Activated T-helper 1 cell treated with Interleukin-2 at 50 U/mL for 16 hours (primary cell): ENCODE measurements around the gene ZBTB22.
"Not testable (repeated sequence)": the region's sequence is repeated elsewhere in the genome, so short reads cannot be mapped to it uniquely, and the experiment has no call there.

Experiments
- DNase-seq: peaks from one replicate; pipeline ENCODE4 v3.0.0-alpha.2; 2020; ENCODE audit warnings: low read depth

The ZBTB22 gene

GRCh38 chr6:33278392-33278741 lies 39.2 kb downstream of the ZBTB22 start:
- no peak for DNase-seq

- no peak for DNase-seq
Observed at GRCh38 chr6:33277663-33278391, 39.7 kb downstream of the ZBTB22 start.

- peak; percentile 62 for DNase-seq
Observed at GRCh38 chr6:33276864-33277662, 40.5 kb downstream of the ZBTB22 start, which contains the start of gene B3GALT4. Gene B3GALT4, plus strand, starts transcription at chr6:33277123. Its CDS starts 297 bp downstream, at chr6:33277420.

- DNase-seq: no peak
Observed at GRCh38 chr6:33276581-33276863, 41.0 kb downstream of the ZBTB22 start.

GRCh38 chr6:33275795-33276580 lies 41.6 kb downstream of the ZBTB22 start:
- DNase-seq: not testable (repeated sequence)

GRCh38 chr6:33273924-33274902 lies 43.3 kb downstream of the ZBTB22 start:
- no peak for DNase-seq

- no peak for DNase-seq
Observed at GRCh38 chr6:33273129-33273923, 44.2 kb downstream of the ZBTB22 start.

GRCh38 chr6:33272275-33273128 lies 45.0 kb downstream of the ZBTB22 start:
- no peak for DNase-seq

GRCh38 chr6:33271468-33272274 lies 45.9 kb downstream of the ZBTB22 start, which contains the start of the genes RPS18 and VPS52:
Gene RPS18, plus strand, starts transcription at chr6:33272075. Its CDS starts 45 bp downstream, at chr6:33272120.
Gene VPS52, minus strand, starts transcription at chr6:33271876. Its CDS starts 201 bp downstream, at chr6:33271675.
- peak; percentile 81 for DNase-seq

GRCh38 chr6:33271117-33271467 lies 46.5 kb downstream of the ZBTB22 start:
- DNase-seq: no peak
